Stomach (tissue), 9 donors: Measurements from ENCODE around the gene RUNX1. TPM values are rescaled to one million over a fixed set of nuclear protein-coding genes. Genes with fewer than 3 reads are reported as not detected.

ENCODE experiments used
- DNase-seq, 2 donors: peaks; one replicate each; pipeline versions ENCODE4 v3.0.0 to v3.0.0-alpha.2; 2013 to 2019
- H3K27ac ChIP-seq, 5 donors: fragments of 200-600 bp in 4 of 5; sonication (generic) in 4 of 5; one replicate each; pipeline ENCODE4 v1.5.1; 2013 to 2019; ENCODE audit warnings: mild to moderate bottlenecking in 1 of 5, moderate library complexity in 1 of 5
- H3K27me3 ChIP-seq, 3 donors: fragments of 200-600 bp; sonication (generic); one replicate each; pipeline ENCODE4 v1.5.1; 2017 to 2019; ENCODE audit warnings: mixed run types in 1 of 3
- H3K36me3 ChIP-seq, 4 donors: fragments of 200-600 bp; sonication (generic); 1 replicate in 3 of 4; 2 replicates in 1 of 4; pipeline ENCODE4 v1.5.1; 2016 to 2019
- H3K4me1 ChIP-seq, 4 donors: fragments of 200-600 bp; sonication (generic); one replicate each; pipeline ENCODE4 v1.5.1; 2016 to 2019
- H3K4me3 ChIP-seq, 4 donors: fragments of 200-600 bp; sonication (generic) in 3 of 4; one replicate each; pipeline ENCODE4 v1.5.1; 2016 to 2019; ENCODE audit warnings: mild to moderate bottlenecking in 1 of 4
- H3K9me3 ChIP-seq, 4 donors: fragments of 200-600 bp; sonication (generic); one replicate each; pipeline ENCODE4 v1.5.1; 2016 to 2019
- CTCF ChIP-seq, 7 experiments: fragments of 450-650 bp in 4 of 7; fragments of 200-600 bp in 3 of 7; sonication (generic) in 3 of 7; IDR thresholded peaks; one replicate each; pipeline ENCODE4 v1.5.1; 2016 to 2019; ENCODE audit warnings: antibody characterized with exemption in 7 of 7, control low read depth in 2 of 7, mild to moderate bottlenecking in 1 of 7
- EP300 ChIP-seq: sonication (generic); formaldehyde crosslinking; IDR thresholded peaks from one replicate; pipeline ENCODE4 v1.6.1; 2017; ENCODE audit warnings: antibody characterized with exemption
- POLR2A ChIP-seq, 4 donors: fragments of 450-650 bp; IDR thresholded peaks; one replicate each; pipeline ENCODE4 v1.6.1; 2016; ENCODE audit warnings: antibody characterized with exemption in 4 of 4, control low read depth in 2 of 4, mild to moderate bottlenecking in 1 of 4, moderate library complexity in 1 of 4
- POLR2AphosphoS5 ChIP-seq, 3 donors: sonication (generic); formaldehyde crosslinking; IDR thresholded peaks; one replicate each; pipeline ENCODE4 v1.6.1; 2016; ENCODE audit warnings: antibody characterized with exemption in 3 of 3
- WGBS, 5 donors: extraction: QIAGEN DNeasy Blood & Tissue Kit in 3 of 5; methylation state at CpG; one replicate each; pipeline versions ENCODE4 v1.1.5 to v1.1.7; 2013 to 2018; 5-methylcytosine and 5-hydroxymethylcytosine counted together
- intact Hi-C: fragments of 100-400 bp; cut with DNase I; formaldehyde crosslinking; loops from one replicate; pipeline ENCODE4 v1.15.1; 2023; ENCODE audit warnings: low total_unique reads
- polyA plus RNA-seq, 3 donors: library from polyadenylated mRNA; stranded (reverse); fragments of 200-250 nt; gene quantifications; one replicate each; pipeline ENCODE4 v1.2.3, GENCODE V29; 2013
- total RNA-seq, 5 donors: library from RNA; depleted of rRNA; stranded (reverse); fragments of >200 nt; gene quantifications; one replicate each; pipeline versions ENCODE4 v1.1.0 to v1.2.3, GENCODE V29; 2014 to 2016
- donor health status: healthy with polysubstance abuse.
- donor health status: Bipolar disorder and iron deficiency.
- donor health status: healthy.

The RUNX1 gene
- total and polyA plus RNA-seq, 8 donors: 8.0 to 213 (median 40.0) TPM

GRCh38 chr21:34992736-34993398, 56.2 kb downstream of the RUNX1 start:
- Histone ChIP-seq H3K27ac (no peak overlapping the region), H3K27me3 (no peaks in the 10 kb centered on the region), H3K9me3 (no peaks in the 10 kb centered on the region), H3K4me3 (no peak overlapping the region), H3K4me1 (peaks cover 0 to 18% (median 1%) of the 10 kb centered on the region in 4 donors), H3K36me3 (no peaks in the 10 kb centered on the region)
- DNase-seq: no peak
- TF ChIP-seq CTCF (IDR thresholded peaks at IDR 0.05): no peak
- TF ChIP-seq POLR2A (IDR thresholded peaks at IDR 0.05): no peak
- TF ChIP-seq EP300: no peak
- TF ChIP-seq POLR2AphosphoS5 (IDR thresholded peaks at IDR 0.05): no peak
- intact Hi-C loops: loop anchor here (5.0 kb wide), 1 partner anchor 44 kb away; no protein-coding TSS in a partner anchor
- WGBS, 5 donors: 71 to 88% (median 75%) methylated on average over 13 of the region's 13 CpGs

GRCh38 chr21:34992180-34992579, 56.9 kb downstream of the RUNX1 start:
- Histone ChIP-seq H3K4me3 (no peak overlapping the region), H3K27me3 (no peaks in the 10 kb centered on the region), H3K4me1 (peaks cover 0 to 11% (median 2%) of the 10 kb centered on the region in 4 donors), H3K36me3 (no peaks in the 10 kb centered on the region), H3K27ac (no peak overlapping the region), H3K9me3 (no peaks in the 10 kb centered on the region)
- intact Hi-C loops: loop anchor here (5.0 kb wide), 1 partner anchor 45 kb away; no protein-coding TSS in a partner anchor
- DNase-seq: no peak
- WGBS, 5 donors: 86 to 99% (median 95%) methylated on average over 4 of the region's 4 CpGs
- TF ChIP-seq CTCF (IDR thresholded peaks at IDR 0.05): no peak
- no peak for TF ChIP-seq EP300
- no peak for TF ChIP-seq POLR2A (IDR thresholded peaks at IDR 0.05)
- TF ChIP-seq POLR2AphosphoS5 (IDR thresholded peaks at IDR 0.05): no peak

- intact Hi-C loops: loop anchor here (5.0 kb wide), 1 partner anchor 46 kb away; no protein-coding TSS in a partner anchor
- H3K27me3 ChIP-seq: no peaks in the 10 kb centered on the region
Observed at GRCh38 chr21:34991366-34991957, 57.6 kb downstream of the RUNX1 start.

GRCh38 chr21:34990842-34991241, 58.3 kb downstream of the RUNX1 start:
- no peak for TF ChIP-seq POLR2A (IDR thresholded peaks at IDR 0.05)
- DNase-seq: no peak
- no peaks in the 10 kb centered on the region for H3K27me3 ChIP-seq
- no peaks in the 10 kb centered on the region for H3K36me3 ChIP-seq
- H3K27ac ChIP-seq: no peak overlapping the region
- 87 to 97% (median 94%) methylated on average over 5 to 8 of the region's 8 CpGs for WGBS, 5 donors
- H3K9me3 ChIP-seq: no peaks in the 10 kb centered on the region
- H3K4me3 ChIP-seq: no peak overlapping the region
- intact Hi-C loops: loop anchor here (5.0 kb wide), 1 partner anchor 46 kb away; no protein-coding TSS in a partner anchor
- peaks cover 0 to 4% (median 0%) of the 10 kb centered on the region in 4 donors for H3K4me1 ChIP-seq

More at GRCh38 chr21:34991366-34991957, 57.6 kb downstream of the RUNX1 start:
- Histone ChIP-seq H3K9me3 (no peaks in the 10 kb centered on the region), H3K4me3 (no peak overlapping the region), H3K36me3 (no peaks in the 10 kb centered on the region), H3K4me1 (peaks cover 0 to 4% (median 2%) of the 10 kb centered on the region in 4 donors), H3K27ac (no peak overlapping the region)
- TF ChIP-seq POLR2A (IDR thresholded peaks at IDR 0.05) (no peak), POLR2AphosphoS5 (IDR thresholded peaks at IDR 0.05) (no peak), CTCF (IDR thresholded peaks at IDR 0.05) (no peak), EP300 (no peak)
- DNase-seq: no peak
- WGBS, 5 donors: 79 to 85% (median 83%) methylated on average over 10 of the region's 10 CpGs
